Middle frontal gyrus (tissue), 1 donor: ENCODE results near the gene TMUB1.

Experiments used
- DNase-seq: peaks from one replicate; pipeline ENCODE4 v3.0.0-alpha.2; 2015; ENCODE audit warnings: low spot score; ENCODE audit errors: extremely low spot score

Gene TMUB1

GRCh38 chr7:151104411-151105235 is 21.3 kb upstream of the TMUB1 start:
- no peak for DNase-seq

GRCh38 chr7:151103973-151104372 is 20.7 kb upstream of the TMUB1 start:
- no peak for DNase-seq

GRCh38 chr7:151102991-151103390 is 19.7 kb upstream of the TMUB1 start:
- no peak for DNase-seq

GRCh38 chr7:151101621-151102396 is 18.5 kb upstream of the TMUB1 start:
- no peak for DNase-seq

GRCh38 chr7:151100921-151101320 is 17.6 kb upstream of the TMUB1 start:
- DNase-seq = no peak

- no peak for DNase-seq
These were observed 16.4 kb upstream of the TMUB1 start for GRCh38 chr7:151099486-151100211.

- no peak for DNase-seq
These were observed 12.7 kb upstream of the TMUB1 start for GRCh38 chr7:151095828-151096475.

GRCh38 chr7:151095123-151095797 is 12.0 kb upstream of the TMUB1 start:
- no peak for DNase-seq

- DNase-seq = no peak
These were observed 11.4 kb upstream of the TMUB1 start for GRCh38 chr7:151094675-151095074.

GRCh38 chr7:151093748-151094147 is 10.5 kb upstream of the TMUB1 start:
- DNase-seq = no peak

- no peak for DNase-seq
These were observed 8.7 kb upstream of the TMUB1 start for GRCh38 chr7:151091988-151092387.

- DNase-seq = no peak
These were observed 8.1 kb upstream of the TMUB1 start for GRCh38 chr7:151091431-151091830.

GRCh38 chr7:151091003-151091402 is 7.7 kb upstream of the TMUB1 start:
- no peak for DNase-seq

- no peak for DNase-seq
These were observed 6.8 kb upstream of the TMUB1 start for GRCh38 chr7:151089893-151090730.

- no peak for DNase-seq
These were observed 5.8 kb upstream of the TMUB1 start for GRCh38 chr7:151088856-151089699.

- no peak for DNase-seq
These were observed 4.9 kb upstream of the TMUB1 start for GRCh38 chr7:151088019-151088855.

GRCh38 chr7:151087245-151088018 is 4.1 kb upstream of the TMUB1 start:
- no peak for DNase-seq
